Activated T-helper 9 cell treated with anti-CD3 and anti-CD28 coated beads, Interleukin-2, amount 50 U/mL, for 16 hours (primary cell): ENCODE results near the gene CLSTN2.

ENCODE experiments used
- DNase-seq: peaks from one replicate; pipeline ENCODE4 v3.0.0-alpha.2; 2020; ENCODE audit warnings: low read depth

The CLSTN2 gene

DNA sequence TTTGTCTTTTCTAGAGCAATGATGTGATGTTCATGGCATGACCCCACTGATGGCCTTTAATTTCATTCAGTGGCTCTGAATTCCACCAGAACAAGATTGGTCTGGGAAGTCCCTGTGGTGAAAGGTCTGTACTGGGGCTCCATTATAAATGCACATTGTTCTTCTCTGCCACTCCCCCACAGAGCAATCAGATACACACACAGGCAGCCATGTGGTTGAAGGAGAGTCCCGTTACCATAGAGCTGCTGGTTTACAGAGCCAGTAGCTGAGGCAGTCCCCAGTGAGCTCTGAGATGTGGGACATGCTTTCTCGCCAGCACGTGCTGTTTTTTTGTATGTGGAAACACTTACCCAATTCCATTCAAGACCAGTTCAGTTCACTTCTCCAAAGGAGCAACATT lies 570.2 kb downstream of the CLSTN2 start:
- DNase-seq: no peak

DNA sequence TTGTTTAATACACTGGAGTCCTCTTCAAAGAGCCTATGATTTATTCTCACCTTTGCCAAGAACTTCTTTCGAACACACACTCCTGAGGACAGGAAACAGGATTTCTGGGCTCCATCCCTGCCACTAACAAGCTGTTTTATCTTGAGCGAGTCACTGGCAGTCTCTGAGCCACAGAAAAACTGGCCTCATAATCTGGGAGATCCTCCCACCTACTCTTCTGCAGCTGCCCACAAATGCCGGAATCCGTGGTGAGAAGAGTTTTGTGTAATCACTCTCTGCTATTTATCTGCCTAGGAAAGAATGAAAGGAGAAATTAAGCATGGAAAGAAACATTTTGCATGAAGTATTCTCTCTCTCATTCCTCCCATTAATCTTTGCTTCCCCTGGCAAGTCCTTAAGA lies 570.9 kb downstream of the CLSTN2 start:
- DNase-seq: no peak

DNA sequence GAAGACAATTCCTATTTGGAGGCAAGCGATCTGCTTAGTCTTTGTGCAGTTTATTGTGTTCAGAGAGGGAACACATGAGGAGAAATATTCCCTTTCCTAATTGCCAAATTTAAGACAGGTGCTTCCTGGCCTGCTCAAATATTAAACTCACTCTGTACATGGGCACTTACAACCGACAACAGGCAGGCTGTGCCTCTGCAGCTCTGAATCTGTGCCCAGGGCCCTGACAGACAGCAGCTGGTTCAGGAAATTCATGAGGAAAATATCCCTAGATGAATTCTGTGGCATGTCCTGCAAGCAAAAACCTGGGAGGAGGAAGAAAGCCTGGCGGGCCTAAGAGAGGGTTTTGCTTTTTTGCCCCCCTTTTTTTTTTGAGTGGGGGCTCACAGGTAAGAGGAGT lies 573.6 kb downstream of the CLSTN2 start:
- no peak for DNase-seq

DNA sequence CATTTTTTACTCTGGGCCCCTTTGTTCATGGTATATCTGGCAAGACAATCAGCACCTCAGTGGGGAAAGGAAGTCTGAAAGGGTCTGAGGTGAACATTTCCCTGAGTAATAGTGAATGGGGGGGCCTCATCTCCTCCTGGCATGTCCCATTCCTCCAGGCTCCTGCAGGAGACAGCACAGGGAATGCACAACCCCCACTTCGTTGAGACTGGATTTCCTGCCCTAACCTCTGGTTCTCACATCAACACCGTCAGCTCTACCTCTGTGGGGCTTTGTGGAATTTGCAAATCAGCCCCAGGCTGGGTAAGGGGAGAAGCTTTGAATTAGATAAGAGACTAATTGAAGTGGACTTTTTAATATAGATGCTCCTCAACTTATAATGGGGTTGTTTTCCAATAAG lies 574.5 kb downstream of the CLSTN2 start:
- DNase-seq: no peak

DNA sequence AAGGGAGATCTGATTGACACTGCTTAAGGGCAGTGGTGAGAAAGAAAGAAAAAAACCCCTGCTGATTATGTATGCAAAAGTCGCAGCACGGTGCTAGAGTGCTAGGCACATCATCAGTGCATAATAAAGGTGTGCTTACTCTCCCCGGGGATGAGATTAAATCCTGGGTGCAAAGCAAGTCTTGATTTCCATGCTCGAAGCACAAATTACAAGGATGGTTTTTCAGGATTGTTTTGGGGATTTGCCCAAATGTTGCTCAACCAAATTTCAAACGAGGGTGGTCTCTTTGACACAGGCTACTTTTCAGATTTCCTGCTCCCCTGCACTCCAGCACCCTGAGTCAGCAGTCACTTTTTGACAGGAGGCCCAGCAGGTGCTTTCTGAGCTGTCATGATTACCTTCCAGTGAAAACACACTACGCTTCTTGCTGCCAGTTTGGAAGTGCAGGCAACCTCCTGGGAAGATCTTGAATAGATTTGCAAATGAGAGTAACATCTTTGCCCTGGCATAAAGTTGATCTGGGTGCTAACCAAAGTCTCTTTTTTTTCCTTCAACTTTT lies 575.4 kb downstream of the CLSTN2 start:
- DNase-seq: no peak

DNA sequence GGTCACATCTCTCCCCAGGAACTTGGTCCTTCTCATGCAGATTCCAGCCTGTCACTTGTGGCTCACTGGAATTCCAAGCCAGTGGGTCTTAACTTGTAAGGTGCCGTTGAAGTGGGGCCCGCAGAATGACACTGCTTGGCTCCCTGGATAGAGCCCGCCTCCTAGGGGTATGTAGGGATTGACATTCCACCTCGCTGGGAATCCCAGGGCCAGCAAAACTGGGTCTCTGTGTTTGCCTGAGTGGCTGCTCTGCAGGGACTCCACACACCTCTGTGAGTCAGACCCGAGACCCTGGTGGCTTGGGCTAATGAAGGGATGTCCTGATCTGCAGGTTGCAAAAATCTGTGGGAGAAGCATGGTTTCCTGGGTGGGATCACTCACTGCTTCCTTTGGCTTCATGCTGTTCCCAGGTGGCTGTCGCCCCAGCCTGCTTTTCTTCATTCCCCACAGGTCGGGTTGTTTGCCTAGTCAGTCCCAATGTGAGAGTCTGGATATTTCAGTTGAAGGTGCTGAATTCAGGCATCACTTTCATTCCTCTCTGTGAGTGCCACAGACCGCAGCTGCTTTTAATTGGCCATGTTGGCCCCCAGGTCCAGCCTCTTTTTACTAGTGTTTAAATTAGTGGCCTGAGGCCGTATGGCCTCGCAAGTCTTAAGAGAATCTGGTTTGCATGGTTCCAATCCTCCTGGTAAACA lies 586.9 kb downstream of the CLSTN2 start:
- no peak for DNase-seq

DNA sequence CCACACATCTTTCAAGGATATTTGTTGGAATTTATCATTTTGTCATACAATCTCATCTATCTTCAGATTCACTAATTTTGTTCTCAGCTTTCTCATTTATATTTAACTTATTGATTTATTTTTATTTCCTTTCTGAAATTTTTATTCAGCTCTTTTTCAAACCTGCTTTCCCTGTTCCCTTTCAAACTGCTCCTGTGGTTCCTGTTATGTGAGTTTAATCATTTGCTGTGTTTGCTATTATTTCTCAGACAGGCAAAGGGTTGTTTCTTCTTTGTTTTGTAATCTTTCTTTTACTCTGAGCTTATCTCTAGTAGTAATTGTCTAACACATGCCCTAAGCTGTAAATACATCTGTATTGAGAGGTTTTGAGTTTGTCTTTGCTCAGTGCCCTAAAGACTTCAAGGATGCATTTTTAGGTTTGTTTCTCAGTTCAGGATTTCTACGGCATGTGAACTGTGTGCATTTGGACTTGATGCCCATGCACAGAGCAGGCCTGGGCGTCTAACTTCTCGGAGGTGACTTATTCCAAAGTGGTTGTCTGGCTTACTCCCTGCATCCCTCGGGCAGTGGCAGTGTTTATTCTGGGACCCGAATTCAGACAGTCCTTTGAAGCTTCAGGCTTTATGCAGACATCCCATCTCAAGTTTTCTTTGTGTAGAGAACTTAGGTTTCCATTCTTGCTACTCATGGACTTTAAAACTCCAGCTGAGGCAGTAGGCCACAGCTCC lies 587.8 kb downstream of the CLSTN2 start:
- DNase-seq: no peak

GRCh38 chr3:140523600-140523999 lies 588.6 kb downstream of the CLSTN2 start:
- no peak for DNase-seq

DNA sequence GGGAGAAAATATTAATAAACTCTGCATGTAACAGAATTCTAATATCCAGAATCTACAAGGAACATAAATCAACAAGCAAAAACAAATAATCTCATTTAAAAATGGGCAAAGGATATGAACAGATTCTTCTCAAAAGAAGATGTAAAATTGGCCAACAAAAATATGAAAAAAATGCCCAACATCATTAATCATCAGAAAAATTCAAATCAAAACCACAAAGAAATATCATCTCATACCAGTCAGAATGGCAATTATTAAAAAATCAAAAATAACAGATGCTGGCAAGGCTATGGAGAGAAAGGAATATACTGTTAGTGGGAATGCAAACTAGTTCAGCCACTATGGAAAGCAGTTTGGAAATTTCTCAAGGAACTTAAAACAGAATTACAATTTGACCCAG lies 592.2 kb downstream of the CLSTN2 start:
- DNase-seq: no peak

DNA sequence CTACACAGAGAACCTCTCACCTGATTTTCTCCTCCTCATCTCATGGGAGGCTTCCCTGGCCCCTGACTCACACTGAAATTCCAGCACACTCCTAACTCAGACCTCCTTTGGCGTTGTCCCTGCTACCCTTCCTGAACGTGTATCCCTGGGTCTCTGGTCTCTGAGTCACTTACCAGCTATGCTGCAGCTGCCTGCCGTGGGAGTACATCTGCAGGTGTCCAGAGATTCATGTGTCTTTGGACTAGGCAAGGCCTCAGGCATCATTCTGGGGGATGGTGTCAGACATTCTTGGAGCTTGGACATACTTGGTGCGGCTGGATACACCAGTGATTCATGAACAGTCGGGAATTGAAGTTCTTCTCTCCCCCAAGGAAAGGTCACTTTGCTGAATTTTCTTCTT lies 594.1 kb downstream of the CLSTN2 start:
- DNase-seq: no peak

- no peak for DNase-seq
Observed at GRCh38 chr3:140529558-140529957, 594.6 kb downstream of the CLSTN2 start.

DNA sequence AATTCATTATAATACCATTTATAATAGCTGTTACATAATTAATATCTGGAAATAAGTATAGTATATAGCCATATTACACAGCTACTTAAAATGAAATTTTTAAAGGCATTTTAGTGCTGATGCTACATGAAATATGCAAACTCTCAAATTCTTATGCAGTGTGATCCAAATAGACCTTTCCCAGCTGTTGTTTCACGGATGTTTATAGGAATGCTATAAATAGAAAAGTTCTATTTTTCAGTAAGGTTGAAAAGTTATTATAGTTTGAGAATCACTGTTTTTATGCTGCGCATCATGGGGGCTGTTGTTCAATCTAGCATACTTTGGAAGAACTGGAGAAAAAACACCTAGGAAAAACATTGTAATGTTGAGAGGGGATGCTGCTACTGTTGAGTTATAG lies 595.1 kb downstream of the CLSTN2 start:
- no peak for DNase-seq

DNA sequence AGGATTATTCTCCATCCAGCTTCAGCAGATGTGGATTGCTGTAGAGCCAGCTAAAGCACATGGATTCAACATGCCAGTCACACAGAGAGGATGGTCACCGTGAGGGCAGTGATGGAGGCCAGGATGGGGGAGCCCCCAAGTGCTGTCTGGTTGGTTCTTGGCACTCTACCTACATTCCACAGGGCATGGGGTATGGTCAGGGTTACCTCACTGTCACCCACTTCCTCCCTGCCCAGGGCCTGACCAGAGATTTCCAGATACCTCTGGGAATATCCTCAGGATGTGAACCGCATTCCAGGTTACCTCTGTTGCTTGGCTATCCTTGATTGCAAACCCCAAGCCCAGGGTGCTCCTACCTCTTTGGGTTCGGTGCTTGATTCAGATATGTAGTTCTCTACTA lies 595.6 kb downstream of the CLSTN2 start:
- no peak for DNase-seq

DNA sequence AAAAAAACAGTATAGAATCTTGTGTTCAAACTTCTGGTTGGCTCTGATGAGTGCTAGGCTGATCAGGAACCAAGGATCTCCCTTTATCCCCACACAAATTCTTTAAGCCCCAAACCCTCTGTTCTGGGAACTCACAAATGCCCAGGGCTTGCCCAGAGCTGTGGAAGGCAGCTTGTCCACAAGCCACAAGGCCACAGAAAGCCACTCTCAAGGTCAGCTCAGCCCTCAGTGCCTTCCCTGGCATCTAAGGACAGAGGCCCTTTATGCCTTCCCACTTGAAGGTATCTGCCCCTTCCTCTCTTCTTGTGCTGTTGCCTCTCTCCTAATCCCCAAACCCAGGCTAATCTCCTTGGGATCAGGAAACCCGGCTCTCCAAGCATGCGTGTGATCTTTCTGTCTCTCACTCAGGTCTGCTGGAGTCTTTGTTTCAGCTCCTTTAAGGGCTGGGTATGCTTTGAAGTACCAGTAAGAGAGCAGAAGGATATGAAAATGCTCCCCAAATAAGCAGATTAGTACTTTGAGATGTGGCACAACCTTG lies 597.9 kb downstream of the CLSTN2 start:
- DNase-seq: no peak

DNA sequence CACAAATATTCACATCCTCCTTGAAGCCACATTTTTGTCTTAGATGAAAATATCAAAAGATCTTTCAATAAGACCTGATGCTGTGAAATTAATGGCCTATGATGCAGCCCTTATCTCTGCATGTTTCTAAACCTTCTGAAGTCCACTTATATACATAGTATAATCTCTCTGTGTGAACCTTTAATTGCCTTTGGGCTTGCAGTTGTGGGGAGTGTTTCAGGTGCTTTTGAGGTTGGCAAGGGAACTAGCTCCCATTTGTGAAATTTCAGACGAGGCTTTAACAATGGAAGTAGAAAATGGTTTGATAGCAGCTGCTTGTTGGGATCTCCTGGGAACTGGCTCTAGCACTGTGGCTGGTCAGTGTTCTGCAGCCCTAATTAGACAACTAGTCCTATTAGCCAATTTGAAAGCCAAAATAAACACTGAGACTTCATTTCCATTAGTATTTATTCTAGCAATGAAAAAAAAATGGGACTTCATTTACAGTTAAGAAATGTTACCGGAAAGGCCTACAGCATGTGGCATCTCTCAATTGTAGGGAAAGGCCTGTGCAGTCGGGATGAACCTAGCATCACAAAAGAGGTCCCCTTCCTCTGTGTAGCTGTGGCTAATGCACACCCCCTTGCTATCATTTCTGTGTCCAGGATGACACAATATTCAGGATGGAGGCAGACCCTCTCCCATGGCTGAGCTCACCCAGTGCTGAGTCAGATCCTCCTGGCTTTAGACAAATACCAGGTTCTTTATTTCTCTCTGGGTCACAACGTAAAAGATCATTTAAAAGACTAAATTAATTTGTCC lies 602.1 kb downstream of the CLSTN2 start:
- DNase-seq: no peak

DNA sequence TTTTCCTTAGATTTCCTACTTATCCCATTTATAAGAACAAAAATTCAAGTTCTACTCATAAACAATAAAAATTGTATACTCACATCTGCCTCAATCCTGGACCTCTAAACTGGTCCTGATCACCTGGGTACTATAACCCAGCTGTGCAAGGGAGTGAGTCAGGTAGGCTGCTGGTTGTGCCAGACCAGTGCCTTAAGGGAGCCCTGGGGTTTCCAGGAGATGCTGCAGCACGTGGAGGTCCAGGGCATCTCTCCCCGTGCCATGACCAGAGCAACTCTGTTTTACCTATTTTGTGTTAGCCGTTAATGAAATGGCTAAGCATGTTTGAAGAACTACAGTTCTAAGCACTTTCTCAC lies 602.7 kb downstream of the CLSTN2 start:
- DNase-seq: no peak

- DNase-seq: no peak
Observed at GRCh38 chr3:140540262-140540661, 605.3 kb downstream of the CLSTN2 start.

- no peak for DNase-seq
Observed at GRCh38 chr3:140541975-140542653, 607.1 kb downstream of the CLSTN2 start.

DNA sequence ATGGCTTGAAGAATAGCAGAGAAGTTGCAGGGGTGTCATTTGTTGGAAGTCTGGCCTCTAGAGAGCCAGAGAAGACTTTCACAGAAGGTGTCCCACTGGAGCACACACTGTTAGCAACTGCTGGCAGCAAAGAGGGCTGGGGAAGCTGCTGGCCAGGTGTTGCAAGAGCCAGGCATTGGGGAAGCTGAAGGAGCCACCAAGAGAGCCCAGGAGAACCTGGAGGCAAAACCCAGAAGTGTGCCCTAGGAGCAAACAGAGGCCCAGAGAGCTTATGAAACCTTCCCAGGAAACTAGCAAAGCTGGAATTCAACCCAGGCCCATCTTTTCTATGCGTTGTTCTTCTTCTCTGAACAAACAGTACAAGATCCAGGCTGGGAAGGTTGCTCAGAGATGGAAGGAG lies 610.2 kb downstream of the CLSTN2 start:
- DNase-seq: no peak

GRCh38 chr3:140545756-140546155 lies 610.8 kb downstream of the CLSTN2 start:
- no peak for DNase-seq

DNA sequence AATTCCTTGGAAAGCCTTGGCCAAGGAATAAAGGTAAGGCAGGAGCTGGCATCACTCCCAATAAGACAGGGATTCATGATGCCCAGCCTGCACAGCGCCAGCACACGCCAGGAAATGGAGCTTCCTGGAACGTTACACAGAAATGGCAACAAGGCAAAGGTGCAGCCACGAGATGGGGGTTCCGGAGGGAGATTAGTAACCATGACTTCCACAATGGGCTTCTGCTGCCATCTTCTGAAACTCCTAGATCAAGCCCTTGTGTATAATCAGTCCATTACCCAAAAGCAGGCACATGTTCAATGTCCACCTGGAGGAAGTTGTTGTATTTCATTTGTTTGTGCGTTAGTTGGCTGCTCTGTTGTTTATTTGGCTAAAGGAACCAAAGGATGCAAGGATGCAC lies 611.7 kb downstream of the CLSTN2 start:
- no peak for DNase-seq

DNA sequence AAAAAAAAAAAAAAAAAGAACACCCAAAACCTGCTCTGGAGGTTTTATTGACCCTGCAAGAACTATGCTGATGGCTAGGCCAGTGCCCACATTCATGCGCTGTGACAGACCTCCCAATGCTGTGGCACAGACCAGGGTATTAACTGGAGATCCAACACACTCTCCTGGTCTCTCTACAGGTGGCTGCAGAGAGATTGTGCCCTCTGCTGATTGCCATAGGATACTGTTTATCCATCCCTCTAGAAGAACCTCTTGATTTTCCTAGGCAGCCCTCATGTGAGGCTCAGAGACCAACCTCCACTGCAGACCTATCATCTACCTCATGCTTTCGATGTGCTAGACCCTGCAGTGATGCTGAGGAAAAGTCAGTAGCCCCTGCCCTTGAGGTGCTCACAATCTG lies 617.4 kb downstream of the CLSTN2 start:
- no peak for DNase-seq
